Stimulated activated CD8-positive, alpha-beta memory T cell treated with anti-CD3 and anti-CD28 coated beads, Interleukin-2, amount 100 ng/mL, for 48 hours (primary cell): ENCODE measurements around the gene SOHLH1.

ENCODE experiments used
- DNase-seq, 2 donors: peaks; one replicate each; pipeline ENCODE4 v3.0.0-alpha.2; 2020; ENCODE audit warnings: low read depth in 2 of 2

SOHLH1 gene

DNA sequence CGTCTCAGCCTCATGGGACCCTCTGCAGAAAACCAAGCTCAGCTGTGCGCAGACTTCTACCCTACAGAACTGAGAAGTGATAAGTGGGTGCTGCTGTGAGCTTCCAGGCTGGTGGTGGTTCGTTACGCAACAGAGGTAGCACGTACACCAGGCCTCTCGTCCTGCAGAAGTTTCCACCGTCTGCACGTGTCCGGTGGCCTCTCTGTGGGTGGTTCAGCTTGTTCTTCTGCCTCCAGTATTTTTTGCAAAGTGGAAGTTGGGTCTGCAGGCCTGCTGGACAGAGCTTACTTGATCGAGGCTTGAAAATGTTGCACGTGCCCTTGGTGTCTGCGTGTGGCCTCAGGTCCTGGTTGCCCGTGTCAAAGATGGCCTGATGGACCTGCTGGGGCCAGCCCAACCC, 30.2 kb upstream of the SOHLH1 start:
- no peak for DNase-seq

DNA sequence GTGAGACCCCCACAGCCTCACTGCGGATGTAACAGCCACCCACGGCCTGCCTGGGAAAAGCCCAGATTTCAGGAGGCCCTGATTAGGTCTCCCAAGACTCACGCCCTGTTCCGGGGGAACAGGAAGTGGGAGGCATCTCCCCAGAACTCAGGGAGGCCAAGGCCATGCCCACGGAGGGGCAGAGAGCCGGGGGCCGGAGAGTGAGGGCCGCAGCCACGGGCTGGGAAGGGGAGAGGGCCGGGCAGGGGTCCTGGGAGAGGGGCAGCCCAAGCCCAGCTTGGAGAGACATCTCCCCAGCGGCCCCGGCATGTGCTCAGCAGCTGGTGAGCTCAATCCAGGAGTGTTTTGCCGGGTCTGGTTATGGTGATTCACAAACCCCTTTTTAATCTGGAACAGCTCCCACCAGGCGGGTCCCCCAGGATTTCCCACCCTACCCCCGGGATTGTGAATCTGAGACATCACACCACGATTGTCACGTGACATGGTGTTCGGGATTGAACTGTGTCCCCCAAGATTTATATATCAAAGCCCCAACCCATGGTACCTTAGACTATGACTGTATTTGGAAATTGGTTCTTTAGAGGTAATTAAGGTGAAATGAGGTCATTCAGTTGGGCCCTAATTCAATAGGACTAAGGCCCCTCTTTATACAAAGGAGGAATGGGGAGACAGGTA, 29.3 kb upstream of the SOHLH1 start:
- DNase-seq = no peak

DNA sequence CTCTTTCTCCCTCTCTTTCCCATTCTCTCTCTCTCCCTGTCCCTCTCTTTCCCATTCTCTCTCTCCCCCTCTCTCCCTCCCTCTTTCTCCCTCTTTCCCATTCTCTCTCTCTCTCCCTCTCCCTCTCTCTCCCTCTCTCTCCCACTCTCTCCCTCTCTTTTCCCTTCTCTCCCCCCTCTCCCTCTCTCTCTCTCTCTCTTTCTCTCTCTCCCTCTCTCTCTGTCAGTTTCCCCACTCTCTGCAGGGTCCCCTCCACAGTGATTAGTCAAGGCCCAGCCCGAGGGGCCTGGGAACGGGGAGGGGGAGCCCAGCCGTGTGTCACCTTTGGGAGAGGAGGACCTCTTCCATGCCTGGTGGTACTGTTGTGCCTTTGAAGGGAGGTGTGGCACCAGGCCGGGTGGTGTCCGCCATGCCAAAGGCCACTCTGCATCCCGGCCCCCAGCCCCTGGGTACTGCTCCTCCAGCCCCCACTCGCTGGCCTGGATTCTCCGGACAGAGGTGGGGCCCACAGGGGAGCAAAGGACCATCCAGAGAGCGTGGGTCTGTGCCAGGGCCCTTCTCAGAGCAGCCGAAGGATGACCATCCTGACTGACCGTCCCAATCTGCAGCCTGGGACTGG, 28.1 kb upstream of the SOHLH1 start:
- DNase-seq = no peak

DNA sequence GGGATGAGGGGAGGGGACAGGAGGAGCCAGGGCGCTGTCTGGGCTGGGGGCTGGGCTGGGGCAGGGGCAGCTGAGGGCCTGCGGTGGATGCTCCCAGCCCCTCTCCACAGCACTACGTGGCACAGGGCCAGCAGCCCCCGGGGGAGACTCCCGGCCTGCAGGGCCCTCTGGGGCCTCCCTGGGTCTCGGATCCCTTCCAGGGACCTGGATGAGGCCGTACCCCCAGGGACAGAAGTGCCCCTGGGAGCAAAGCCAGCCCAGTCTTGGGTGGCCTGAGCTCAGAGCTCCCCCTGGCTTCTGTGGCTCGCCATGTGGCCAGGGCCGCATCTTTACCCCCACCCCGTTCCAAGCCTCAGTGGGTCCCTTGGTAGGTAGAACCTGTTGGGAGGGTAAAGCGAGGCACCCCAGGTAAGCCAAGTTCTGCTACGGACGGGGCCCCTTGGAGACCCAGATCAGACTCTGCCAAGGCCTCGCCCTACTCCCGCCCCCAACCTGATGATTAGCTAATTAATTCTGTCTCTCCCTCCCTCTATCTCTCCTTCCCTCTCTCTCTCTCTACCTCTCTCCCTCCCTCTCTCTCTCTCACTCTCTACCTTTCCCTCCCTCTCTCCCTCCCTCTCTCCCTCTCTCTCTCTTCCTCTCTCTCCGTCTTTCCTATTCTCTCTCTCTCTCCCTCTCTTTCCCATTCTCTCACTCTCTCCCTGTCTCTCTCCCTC, 27.0 kb upstream of the SOHLH1 start:
- DNase-seq = no peak

- DNase-seq = no peak
Measured at GRCh38 chr9:135724186-135724787, 25.0 kb upstream of the SOHLH1 start.

GRCh38 chr9:135722365-135722764, 23.1 kb upstream of the SOHLH1 start:
- DNase-seq = no peak

DNA sequence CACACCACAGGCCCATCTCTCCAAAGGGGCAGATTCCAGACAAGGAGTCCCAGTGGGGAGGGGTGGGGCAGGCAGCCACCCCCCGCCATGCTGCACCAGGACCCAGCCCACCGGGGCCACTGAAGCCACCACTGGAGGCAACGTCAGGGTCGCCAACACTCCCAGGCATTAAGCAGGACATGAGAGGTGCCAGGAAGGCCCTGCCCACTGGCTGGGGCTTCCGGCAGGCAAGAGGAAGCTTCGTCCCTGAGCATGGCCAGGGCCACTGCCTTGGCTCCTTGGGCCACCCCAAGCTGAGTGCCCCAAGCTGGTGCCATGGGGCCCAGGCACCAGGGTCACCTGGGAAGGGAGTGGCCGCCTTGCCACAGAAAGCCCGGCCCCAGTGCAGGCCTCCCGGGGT, 20.2 kb upstream of the SOHLH1 start:
- no peak for DNase-seq

DNA sequence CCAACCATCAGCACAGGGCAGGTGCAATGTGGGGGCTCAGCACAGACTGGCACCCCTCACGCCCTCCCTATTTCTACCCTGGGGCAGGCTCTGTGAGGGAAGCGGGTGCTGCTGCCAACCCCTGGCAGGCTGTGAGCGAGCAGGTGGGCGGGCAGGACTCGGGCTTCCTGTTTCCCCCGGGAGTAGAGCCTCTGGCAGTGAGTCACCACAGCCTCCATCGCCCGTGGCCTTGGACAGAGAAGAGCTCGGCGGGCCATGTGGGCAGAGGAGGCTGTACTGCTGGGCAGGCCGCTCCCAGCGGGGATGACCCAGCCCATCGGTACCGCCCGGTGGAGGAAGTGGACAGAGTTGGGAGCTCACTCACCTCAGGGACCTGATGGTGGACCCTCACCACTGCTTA, 19.3 kb upstream of the SOHLH1 start:
- DNase-seq = no peak

- no peak for DNase-seq
Measured at GRCh38 chr9:135717410-135717809, 18.1 kb upstream of the SOHLH1 start.

DNA sequence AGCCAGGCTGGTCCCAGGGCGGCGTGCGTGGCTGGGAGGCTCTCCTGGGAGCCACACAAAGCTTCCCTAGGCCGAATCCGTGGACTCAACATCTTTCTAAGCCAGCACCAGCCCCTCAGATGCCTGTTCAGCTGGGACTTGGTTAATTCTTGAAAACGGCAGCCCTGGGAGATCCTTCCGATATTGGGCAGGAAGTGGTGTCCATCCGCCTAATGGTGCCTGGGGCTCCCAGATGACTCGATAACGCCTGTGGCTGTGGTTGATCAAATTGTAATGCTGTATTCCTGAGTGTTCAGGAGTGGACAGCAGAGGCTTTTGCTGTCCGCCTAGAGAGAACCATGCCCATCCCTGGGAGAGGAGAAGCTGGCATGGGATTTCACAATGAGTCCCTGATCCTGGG, 16.8 kb upstream of the SOHLH1 start:
- no peak for DNase-seq

GRCh38 chr9:135715056-135715595, 15.8 kb upstream of the SOHLH1 start:
- DNase-seq = no peak

- no peak for DNase-seq
Measured at GRCh38 chr9:135714242-135715055, 15.2 kb upstream of the SOHLH1 start.

DNA sequence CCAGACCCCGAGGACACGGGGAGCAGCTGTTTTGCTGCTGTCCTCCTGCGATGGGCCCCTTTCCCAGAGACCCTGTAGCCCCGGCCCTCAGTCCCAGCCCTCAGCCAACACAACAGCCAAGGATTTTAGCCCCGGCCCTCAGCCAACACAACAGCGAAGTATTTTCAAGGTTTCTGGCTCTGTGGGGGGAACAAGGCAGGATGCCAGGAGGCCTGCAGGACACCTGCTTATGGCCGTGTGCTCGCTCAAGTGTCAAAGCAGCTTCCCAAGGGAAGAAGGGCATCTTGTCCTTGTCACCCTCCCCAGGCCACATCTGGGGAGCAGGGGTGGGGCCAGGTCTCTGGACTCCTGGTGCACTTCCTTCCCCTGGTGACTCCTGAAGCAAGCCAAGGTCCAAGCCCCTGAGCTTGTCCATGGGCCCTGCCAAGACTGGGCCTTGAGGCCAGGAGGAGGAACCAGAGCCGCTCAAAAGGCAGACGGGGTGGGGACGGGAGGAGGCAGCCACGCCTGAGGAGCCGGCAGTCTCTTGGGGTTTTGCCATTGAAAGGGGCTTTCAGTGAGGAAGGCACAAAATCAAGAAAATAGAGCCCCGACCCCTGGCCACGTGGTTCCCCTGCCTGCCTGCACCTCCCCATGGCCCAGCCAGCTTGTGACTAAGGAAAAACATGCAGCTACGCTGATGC, 13.5 kb upstream of the SOHLH1 start:
- no peak for DNase-seq

GRCh38 chr9:135711881-135712280, 12.6 kb upstream of the SOHLH1 start:
- no peak for DNase-seq

DNA sequence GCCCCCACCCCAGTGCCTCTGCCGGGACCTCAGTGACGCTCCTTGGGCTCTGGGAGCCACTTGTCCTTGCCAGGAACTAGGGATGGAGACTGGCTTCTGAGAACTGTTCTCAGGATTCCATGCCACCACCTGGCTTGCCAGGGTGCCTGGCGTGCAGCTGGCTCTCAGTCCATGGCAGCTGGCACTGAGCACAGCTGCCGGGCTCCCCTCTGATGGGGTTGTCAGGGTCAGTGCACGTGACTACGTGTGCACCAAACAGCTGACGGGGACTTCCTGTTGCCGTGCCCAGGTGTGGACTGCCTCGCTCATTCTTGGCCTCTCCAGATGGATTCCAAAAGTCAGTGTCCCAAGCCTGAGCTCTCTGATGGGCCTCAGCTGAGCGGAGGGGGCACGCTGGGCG, 12.1 kb upstream of the SOHLH1 start:
- DNase-seq = no peak

DNA sequence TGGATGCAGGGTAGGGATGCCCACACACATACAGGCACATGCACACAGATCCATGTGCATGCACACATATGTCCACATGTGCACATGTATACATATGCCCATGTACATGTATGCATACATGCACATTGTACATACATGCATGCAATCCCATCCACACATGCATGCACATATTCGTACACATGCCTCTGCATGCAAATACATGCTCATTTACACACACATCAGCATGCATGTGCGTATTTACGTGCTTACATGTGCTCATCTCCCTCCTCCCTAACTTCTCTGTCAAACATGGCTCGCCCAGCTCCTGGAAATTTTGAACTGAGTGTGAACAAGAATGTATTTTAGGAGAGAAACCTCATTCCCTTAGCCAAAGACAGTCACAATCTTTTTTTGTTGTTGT, 8.9 kb upstream of the SOHLH1 start:
- DNase-seq = no peak

DNA sequence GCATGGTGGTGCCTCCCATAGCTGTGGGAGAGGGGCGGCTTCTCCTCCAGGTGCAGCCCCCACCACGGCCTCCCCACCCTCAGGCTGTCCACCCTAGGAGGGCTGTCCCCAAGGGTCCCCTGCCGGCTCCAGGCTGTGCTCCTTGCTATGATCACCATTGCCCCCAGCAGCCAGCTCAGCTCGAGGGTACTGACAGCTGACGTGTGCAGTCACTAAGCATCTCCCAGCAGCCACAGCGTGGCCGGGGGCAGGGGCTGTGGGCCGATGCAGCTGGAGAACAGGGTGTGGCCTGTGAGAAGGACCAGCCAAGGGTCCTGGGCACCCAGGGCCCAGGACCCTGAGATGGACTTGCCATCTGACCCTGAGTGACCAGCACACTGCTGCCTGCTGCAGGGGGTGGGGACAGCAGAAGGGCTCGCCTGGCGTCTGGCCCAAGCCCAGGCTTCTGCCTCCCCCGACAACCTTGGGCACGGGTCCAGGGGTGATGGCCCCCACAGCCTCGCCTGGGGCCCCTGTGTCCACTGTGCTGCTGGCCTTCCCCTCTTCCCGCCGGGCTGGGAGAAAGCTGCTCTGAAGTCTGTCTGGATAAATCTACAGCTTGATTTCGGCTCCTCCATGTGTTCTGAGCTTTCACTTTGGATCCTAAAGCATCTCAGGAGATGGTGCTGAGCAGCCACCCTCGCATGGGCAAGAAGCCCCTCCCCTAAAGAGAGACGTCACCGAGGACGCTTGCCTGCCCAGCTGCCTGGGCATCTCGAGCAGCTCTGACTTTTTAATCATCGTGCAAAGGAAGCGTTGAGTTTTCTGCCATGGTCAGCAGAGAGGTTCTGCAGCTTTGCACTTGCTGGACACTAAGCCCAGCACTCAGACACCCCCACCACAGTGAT, 8.2 kb upstream of the SOHLH1 start:
- DNase-seq = no peak

- no peak for DNase-seq
Measured at GRCh38 chr9:135706288-135706687, 7.0 kb upstream of the SOHLH1 start.

DNA sequence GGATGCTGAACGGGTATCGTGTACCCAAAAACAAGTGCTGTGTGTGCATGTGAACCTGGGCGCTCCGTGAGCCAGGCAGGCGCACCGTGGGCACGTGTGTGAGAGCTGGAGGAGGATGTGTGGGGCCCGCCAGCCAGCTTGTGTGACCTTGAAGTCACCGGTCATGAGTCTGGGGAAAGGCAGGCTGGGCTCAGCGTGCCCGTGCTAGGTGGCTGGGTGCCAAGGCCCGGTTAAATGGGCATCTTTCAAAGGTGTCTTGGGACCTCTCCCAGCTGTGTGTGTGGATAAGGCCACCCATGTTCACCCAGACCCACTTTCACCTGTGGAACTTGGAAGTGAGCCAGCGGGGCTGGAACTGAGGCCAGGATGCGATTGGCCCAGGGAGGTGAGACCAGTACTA, 6.1 kb upstream of the SOHLH1 start:
- no peak for DNase-seq

GRCh38 chr9:135704483-135704882, 5.2 kb upstream of the SOHLH1 start:
- no peak for DNase-seq
